Sigmoid colon (tissue), 4 donors: Measurements from ENCODE around the gene RTN3.

ENCODE experiments used
- CTCF ChIP-seq, 4 experiments: fragments of 450-650 bp in 3 of 4; fragments of 200-600 bp in 1 of 4; IDR thresholded peaks; one replicate each; pipeline ENCODE4 v1.5.1; 2016 to 2019; ENCODE audit warnings: antibody characterized with exemption in 4 of 4, mild to moderate bottlenecking in 3 of 4, moderate library complexity in 2 of 4
- POLR2A ChIP-seq, 2 donors: fragments of 450-650 bp; IDR thresholded peaks; one replicate each; pipeline ENCODE4 v1.6.1; 2016; ENCODE audit warnings: antibody characterized with exemption in 2 of 2, mild to moderate bottlenecking in 2 of 2, moderate library complexity in 2 of 2
- POLR2AphosphoS5 ChIP-seq, 4 donors: sonication (generic); formaldehyde crosslinking; IDR thresholded peaks; one replicate each; pipeline ENCODE4 v1.6.1; 2017; ENCODE audit warnings: antibody characterized with exemption in 4 of 4

GRCh38 chr11:63764679-63765647 is 83.7 kb downstream of the RTN3 start:
- TF ChIP-seq POLR2AphosphoS5 (IDR thresholded peaks at IDR 0.05) (no peak), CTCF (IDR thresholded peaks at IDR 0.05) (no peak), POLR2A (IDR thresholded peaks at IDR 0.05) (no peak)
